ENCODE data around the gene FHL1.
"Not testable (repeated sequence)": the region's sequence is repeated elsewhere in the genome, so short reads cannot be mapped to it uniquely, and the experiment has no call there.

The FHL1 gene

GRCh38 chrX:136147976-136148375 is 643 bp downstream of the FHL1 start:
- DNase-seq: no peak

- DNase-seq: no peak
Observed at GRCh38 chrX:136148391-136148790, 1.1 kb downstream of the FHL1 start.

- no peak for DNase-seq
Observed at GRCh38 chrX:136154998-136155397, 7.7 kb downstream of the FHL1 start.

- no peak for DNase-seq
Observed at GRCh38 chrX:136156560-136157117, 9.3 kb downstream of the FHL1 start.

GRCh38 chrX:136157187-136157586 is 9.9 kb downstream of the FHL1 start:
- no peak for DNase-seq

- DNase-seq: no peak
Observed at GRCh38 chrX:136158685-136159084, 11.4 kb downstream of the FHL1 start.

GRCh38 chrX:136159611-136160025 is 12.3 kb downstream of the FHL1 start:
- DNase-seq: no peak

- no peak for DNase-seq
Observed at GRCh38 chrX:136162827-136163570, 15.7 kb downstream of the FHL1 start.

GRCh38 chrX:136163689-136164088 is 16.4 kb downstream of the FHL1 start:
- DNase-seq: no peak

- DNase-seq: no peak
Observed at GRCh38 chrX:136165406-136165805, 18.1 kb downstream of the FHL1 start.

- DNase-seq: peak; percentile 14
Observed at GRCh38 chrX:136166221-136166855, 19.0 kb downstream of the FHL1 start.

GRCh38 chrX:136167989-136168388 is 20.7 kb downstream of the FHL1 start:
- not testable (repeated sequence) for DNase-seq

- peak; percentile 90 for DNase-seq
Observed at GRCh38 chrX:136168929-136169735, 21.8 kb downstream of the FHL1 start.

GRCh38 chrX:136170139-136170800 is 22.9 kb downstream of the FHL1 start:
- peak; percentile 14 for DNase-seq

- DNase-seq: no peak
Observed at GRCh38 chrX:136171420-136171819, 24.1 kb downstream of the FHL1 start.

GRCh38 chrX:136176399-136176825 is 29.1 kb downstream of the FHL1 start:
- peak; percentile 42 for DNase-seq

GRCh38 chrX:136179133-136179532 is 31.8 kb downstream of the FHL1 start:
- no peak for DNase-seq

- no peak for DNase-seq
Observed at GRCh38 chrX:136182414-136182813, 35.1 kb downstream of the FHL1 start.

GRCh38 chrX:136183172-136183571 is 35.8 kb downstream of the FHL1 start:
- no peak for DNase-seq

GRCh38 chrX:136183917-136184316 is 36.6 kb downstream of the FHL1 start:
- DNase-seq: no peak

- no peak for DNase-seq
Observed at GRCh38 chrX:136185401-136186022, 38.2 kb downstream of the FHL1 start.

- no peak for DNase-seq
Observed at GRCh38 chrX:136186023-136186413, 38.7 kb downstream of the FHL1 start.
